GM12878 (cell line): Measurements from ENCODE around the gene PIP4K2A.

Experiments
- EP300 ChIP-seq, 2 experiments: fragments of 150-350 bp in 1 of 2; IDR thresholded peaks; 2 replicates each; pipeline ENCODE4 v1.6.1; 2011 to 2012; ENCODE audit warnings: low read depth in 2 of 2, low read length in 2 of 2, borderline replicate concordance in 1 of 2, improper control_type of control experiment in 1 of 2, inconsistent platforms in 1 of 2; ENCODE audit not compliant: control insufficient read depth in 1 of 2
- TF ChIP-seq, protein P1 (sequence below), 3 experiments: IDR thresholded peaks in 2 of 3; conservative IDR thresholded peaks in 1 of 3; 2 replicates each; pipeline ENCODE4 v1.5.1; 2011; ENCODE audit warnings: low read depth in 3 of 3, low read length in 3 of 3, mild to moderate bottlenecking in 3 of 3, control low read depth in 2 of 3, moderate library complexity in 2 of 3, inconsistent platforms in 1 of 3, mixed read lengths in 1 of 3; ENCODE audit not compliant: control insufficient read depth in 2 of 3, insufficient read depth in 1 of 3; ENCODE audit errors: extremely low read depth in 1 of 3

DNA sequence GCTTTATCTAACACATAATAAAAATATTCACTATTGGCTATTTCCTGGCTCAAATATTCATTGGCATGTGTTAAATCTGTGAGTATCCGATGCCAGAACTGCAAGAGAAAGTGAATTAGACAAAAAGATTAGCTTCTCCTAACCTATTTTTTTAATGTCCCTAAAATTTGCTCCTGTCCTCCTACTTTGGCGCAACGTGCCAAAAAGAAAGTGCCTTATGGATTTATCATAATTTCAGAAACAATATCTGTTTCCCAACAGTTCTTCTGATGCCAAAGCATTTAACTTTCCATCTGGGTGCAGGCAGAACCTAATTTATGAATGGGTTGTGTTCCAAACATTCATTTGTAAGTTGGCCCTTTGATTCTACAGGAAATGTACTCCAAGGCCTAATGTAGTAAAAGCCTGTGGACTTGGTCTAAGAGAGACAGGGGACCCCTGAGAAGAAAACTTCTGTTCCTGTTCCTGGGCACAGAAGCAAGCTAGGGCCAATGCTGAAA is 15.4 kb downstream of the PIP4K2A start:
- TF ChIP-seq EP300 (IDR thresholded peaks at IDR 0.05; ENCODE audit: borderline replicate concordance in 1 of 2, control insufficient read depth in 1 of 2, low read depth in 2 of 2, low read length in 2 of 2), result no peak
- TF ChIP-seq, protein P1, sequence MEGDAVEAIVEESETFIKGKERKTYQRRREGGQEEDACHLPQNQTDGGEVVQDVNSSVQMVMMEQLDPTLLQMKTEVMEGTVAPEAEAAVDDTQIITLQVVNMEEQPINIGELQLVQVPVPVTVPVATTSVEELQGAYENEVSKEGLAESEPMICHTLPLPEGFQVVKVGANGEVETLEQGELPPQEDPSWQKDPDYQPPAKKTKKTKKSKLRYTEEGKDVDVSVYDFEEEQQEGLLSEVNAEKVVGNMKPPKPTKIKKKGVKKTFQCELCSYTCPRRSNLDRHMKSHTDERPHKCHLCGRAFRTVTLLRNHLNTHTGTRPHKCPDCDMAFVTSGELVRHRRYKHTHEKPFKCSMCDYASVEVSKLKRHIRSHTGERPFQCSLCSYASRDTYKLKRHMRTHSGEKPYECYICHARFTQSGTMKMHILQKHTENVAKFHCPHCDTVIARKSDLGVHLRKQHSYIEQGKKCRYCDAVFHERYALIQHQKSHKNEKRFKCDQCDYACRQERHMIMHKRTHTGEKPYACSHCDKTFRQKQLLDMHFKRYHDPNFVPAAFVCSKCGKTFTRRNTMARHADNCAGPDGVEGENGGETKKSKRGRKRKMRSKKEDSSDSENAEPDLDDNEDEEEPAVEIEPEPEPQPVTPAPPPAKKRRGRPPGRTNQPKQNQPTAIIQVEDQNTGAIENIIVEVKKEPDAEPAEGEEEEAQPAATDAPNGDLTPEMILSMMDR (IDR thresholded peaks at IDR 0.05 in 2 of 3, conservative IDR thresholded peaks at IDR 0.05 in 1 of 3; ENCODE audit: control insufficient read depth in 2 of 3, extremely low read depth in 1 of 3, insufficient read depth in 1 of 3, low read depth in 3 of 3, low read length in 3 of 3), result no peak
